ENCODE results near the gene CUEDC2.
"Not testable (repeated sequence)": the region's sequence is repeated elsewhere in the genome, so short reads cannot be mapped to it uniquely, and the experiment has no call there.

CUEDC2 gene

GRCh38 chr10:102454662-102455487 is 22.5 kb upstream of the CUEDC2 start:
- in situ Hi-C loops (cut with MboI; ENCODE audit: low sequenced_read_pairs) = not testable (repeated sequence)

- in situ Hi-C loops (cut with MboI; ENCODE audit: low sequenced_read_pairs) = no loop called here
Observed at GRCh38 chr10:102453502-102453901, 21.1 kb upstream of the CUEDC2 start.

- in situ Hi-C loops (cut with MboI; ENCODE audit: low sequenced_read_pairs) = no loop called here
Observed at GRCh38 chr10:102452672-102453340, 20.4 kb upstream of the CUEDC2 start.

- in situ Hi-C loops (cut with MboI; ENCODE audit: low sequenced_read_pairs) = no loop called here
Observed at GRCh38 chr10:102451105-102451969, 19.0 kb upstream of the CUEDC2 start, which contains the start of gene C10orf95. TSS of gene C10orf95 (minus strand) at chr10:102451543. CDS start at chr10:102451093, 450 bp downstream.

GRCh38 chr10:102450374-102451104 is 18.2 kb upstream of the CUEDC2 start:
- in situ Hi-C loops (cut with MboI; ENCODE audit: low sequenced_read_pairs) = no loop called here

GRCh38 chr10:102450124-102450373 is 17.7 kb upstream of the CUEDC2 start:
- in situ Hi-C loops (cut with MboI; ENCODE audit: low sequenced_read_pairs) = no loop called here

GRCh38 chr10:102449321-102450123 is 17.1 kb upstream of the CUEDC2 start:
- in situ Hi-C loops (cut with MboI; ENCODE audit: low sequenced_read_pairs) = no loop called here

GRCh38 chr10:102444851-102445250 is 12.5 kb upstream of the CUEDC2 start:
- in situ Hi-C loops (cut with MboI; ENCODE audit: low sequenced_read_pairs) = no loop called here

GRCh38 chr10:102438374-102438773 is 6.0 kb upstream of the CUEDC2 start:
- in situ Hi-C loops (cut with MboI; ENCODE audit: low sequenced_read_pairs) = no loop called here

GRCh38 chr10:102437515-102437914 is 5.1 kb upstream of the CUEDC2 start:
- in situ Hi-C loops (cut with MboI; ENCODE audit: low sequenced_read_pairs) = no loop called here

GRCh38 chr10:102436312-102436711 is 3.9 kb upstream of the CUEDC2 start:
- in situ Hi-C loops (cut with MboI; ENCODE audit: low sequenced_read_pairs) = no loop called here

- in situ Hi-C loops (cut with MboI; ENCODE audit: low sequenced_read_pairs) = no loop called here
Observed at GRCh38 chr10:102435529-102436233, 3.3 kb upstream of the CUEDC2 start.

GRCh38 chr10:102435133-102435497 is 2.7 kb upstream of the CUEDC2 start:
- in situ Hi-C loops (cut with MboI; ENCODE audit: low sequenced_read_pairs) = no loop called here

- in situ Hi-C loops (cut with MboI; ENCODE audit: low sequenced_read_pairs) = no loop called here
Observed at GRCh38 chr10:102434394-102435132, 2.2 kb upstream of the CUEDC2 start.

GRCh38 chr10:102433619-102434046 is 1.3 kb upstream of the CUEDC2 start:
- in situ Hi-C loops (cut with MboI; ENCODE audit: low sequenced_read_pairs) = no loop called here

- in situ Hi-C loops (cut with MboI; ENCODE audit: low sequenced_read_pairs) = no loop called here
Observed at GRCh38 chr10:102431452-102432124, 786 bp downstream of the CUEDC2 start.

- in situ Hi-C loops (cut with MboI; ENCODE audit: low sequenced_read_pairs) = no loop called here
Observed at GRCh38 chr10:102429468-102429867, 2.9 kb downstream of the CUEDC2 start.

GRCh38 chr10:102426803-102427287 is 5.5 kb downstream of the CUEDC2 start:
- in situ Hi-C loops (cut with MboI; ENCODE audit: low sequenced_read_pairs) = no loop called here

Measured in hTERT RPE-1 (cell line).